Measurements from ENCODE around the gene TMEM273. TPM values are rescaled to one million over a fixed set of nuclear protein-coding genes. Genes with fewer than 3 reads are reported as not detected.

The TMEM273 gene
- total RNA-seq, 4 donors from 2014 or later, result 2.7 to 16.2 (median 10.2) TPM

GRCh38 chr10:49228677-49229076, 40.5 kb upstream of the TMEM273 start:
- H3K4me1 ChIP-seq, result no peaks in the 10 kb centered on the region

DNA sequence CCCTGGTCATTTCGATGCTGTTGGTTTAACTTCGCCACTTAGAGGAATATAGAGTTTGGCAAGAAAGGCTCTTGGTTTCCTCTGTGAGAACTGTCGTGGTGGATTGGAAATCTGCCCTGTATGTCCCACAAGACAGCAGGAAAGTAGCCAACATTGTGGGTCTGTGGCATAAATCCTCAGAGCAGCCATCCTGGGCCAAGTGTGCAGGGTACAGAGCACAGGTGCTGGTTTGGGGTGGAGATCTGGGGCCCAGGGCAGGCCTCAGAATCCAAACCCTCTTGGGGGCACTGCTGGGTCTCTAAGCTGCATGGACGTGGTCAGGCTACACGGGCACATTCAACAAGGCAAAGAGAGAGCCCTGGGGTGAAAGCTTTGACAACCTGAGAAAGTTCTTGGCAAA, 39.2 kb upstream of the TMEM273 start:
- TF ChIP-seq, protein P1, sequence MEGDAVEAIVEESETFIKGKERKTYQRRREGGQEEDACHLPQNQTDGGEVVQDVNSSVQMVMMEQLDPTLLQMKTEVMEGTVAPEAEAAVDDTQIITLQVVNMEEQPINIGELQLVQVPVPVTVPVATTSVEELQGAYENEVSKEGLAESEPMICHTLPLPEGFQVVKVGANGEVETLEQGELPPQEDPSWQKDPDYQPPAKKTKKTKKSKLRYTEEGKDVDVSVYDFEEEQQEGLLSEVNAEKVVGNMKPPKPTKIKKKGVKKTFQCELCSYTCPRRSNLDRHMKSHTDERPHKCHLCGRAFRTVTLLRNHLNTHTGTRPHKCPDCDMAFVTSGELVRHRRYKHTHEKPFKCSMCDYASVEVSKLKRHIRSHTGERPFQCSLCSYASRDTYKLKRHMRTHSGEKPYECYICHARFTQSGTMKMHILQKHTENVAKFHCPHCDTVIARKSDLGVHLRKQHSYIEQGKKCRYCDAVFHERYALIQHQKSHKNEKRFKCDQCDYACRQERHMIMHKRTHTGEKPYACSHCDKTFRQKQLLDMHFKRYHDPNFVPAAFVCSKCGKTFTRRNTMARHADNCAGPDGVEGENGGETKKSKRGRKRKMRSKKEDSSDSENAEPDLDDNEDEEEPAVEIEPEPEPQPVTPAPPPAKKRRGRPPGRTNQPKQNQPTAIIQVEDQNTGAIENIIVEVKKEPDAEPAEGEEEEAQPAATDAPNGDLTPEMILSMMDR (IDR thresholded peaks at IDR 0.05), result no peak
- no peak for TF ChIP-seq POLR2A (IDR thresholded peaks at IDR 0.05)

More at GRCh38 chr10:49228677-49229076, 40.5 kb upstream of the TMEM273 start:
- Histone ChIP-seq H3K4me3 (no peak overlapping the region), H3K27me3 (no peaks in the 10 kb centered on the region), H3K36me3 (no peaks in the 10 kb centered on the region), H3K9me3 (no peaks in the 10 kb centered on the region), H3K27ac (no peak overlapping the region)
- DNase-seq, result no peak
- no peak for TF ChIP-seq POLR2A (IDR thresholded peaks at IDR 0.05)
- TF ChIP-seq, protein P1 (IDR thresholded peaks at IDR 0.05), result no peak

GRCh38 chr10:49226594-49226993, 38.4 kb upstream of the TMEM273 start:
- H3K4me3 ChIP-seq, result no peak overlapping the region
- H3K4me1 ChIP-seq, result no peaks in the 10 kb centered on the region
- H3K9me3 ChIP-seq, result no peaks in the 10 kb centered on the region
- no peak for DNase-seq
- H3K36me3 ChIP-seq, result no peaks in the 10 kb centered on the region
- H3K27ac ChIP-seq, result no peak overlapping the region
- H3K27me3 ChIP-seq, result no peaks in the 10 kb centered on the region
- TF ChIP-seq, protein P1 (IDR thresholded peaks at IDR 0.05), result no peak
- no peak for TF ChIP-seq POLR2A (IDR thresholded peaks at IDR 0.05)

More for the DNA sequence above, 39.2 kb upstream of the TMEM273 start:
- Histone ChIP-seq H3K4me1 (no peaks in the 10 kb centered on the region), H3K9me3 (no peaks in the 10 kb centered on the region), H3K36me3 (no peaks in the 10 kb centered on the region), H3K4me3 (no peak overlapping the region), H3K27ac (no peak overlapping the region), H3K27me3 (no peaks in the 10 kb centered on the region)
- no peak for DNase-seq

DNA sequence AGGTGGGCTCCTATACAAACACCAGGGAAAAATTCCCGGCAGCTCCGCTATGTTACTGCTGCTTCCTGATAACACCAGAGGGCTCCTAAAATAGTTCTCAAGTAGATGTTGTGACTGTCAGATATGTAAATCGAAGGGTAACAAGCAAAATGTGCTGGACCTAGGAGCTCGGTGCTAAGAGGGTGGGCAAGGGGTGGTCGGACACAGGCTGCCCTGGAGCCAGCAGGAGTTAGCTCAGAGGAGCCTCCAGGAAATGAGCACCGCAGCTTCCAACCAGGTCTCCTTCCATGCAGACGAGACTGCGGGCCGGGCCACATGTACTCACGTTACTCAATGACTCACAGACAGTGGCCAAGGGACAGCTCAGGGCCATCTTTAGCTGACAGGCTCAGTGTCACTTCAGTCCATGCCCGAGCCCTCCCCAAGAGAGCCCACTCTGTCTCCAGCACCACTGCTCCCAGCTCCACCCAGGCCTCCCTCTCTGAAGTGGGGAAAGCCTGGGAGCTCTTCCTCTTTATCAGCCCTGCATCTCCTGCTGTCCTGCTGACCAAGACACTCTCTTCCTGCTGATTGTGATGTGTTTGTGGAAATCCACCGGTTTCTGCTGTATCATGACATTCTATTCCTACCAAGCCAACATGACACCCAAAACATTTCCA, 37.2 kb upstream of the TMEM273 start:
- TF ChIP-seq, protein P1 (IDR thresholded peaks at IDR 0.05), result no peak
- no peak for TF ChIP-seq POLR2A (IDR thresholded peaks at IDR 0.05)
- DNase-seq, result no peak
- Histone ChIP-seq H3K9me3 (no peaks in the 10 kb centered on the region), H3K27ac (no peak overlapping the region), H3K27me3 (no peaks in the 10 kb centered on the region), H3K4me3 (no peak overlapping the region), H3K4me1 (no peaks in the 10 kb centered on the region), H3K36me3 (no peaks in the 10 kb centered on the region)

DNA sequence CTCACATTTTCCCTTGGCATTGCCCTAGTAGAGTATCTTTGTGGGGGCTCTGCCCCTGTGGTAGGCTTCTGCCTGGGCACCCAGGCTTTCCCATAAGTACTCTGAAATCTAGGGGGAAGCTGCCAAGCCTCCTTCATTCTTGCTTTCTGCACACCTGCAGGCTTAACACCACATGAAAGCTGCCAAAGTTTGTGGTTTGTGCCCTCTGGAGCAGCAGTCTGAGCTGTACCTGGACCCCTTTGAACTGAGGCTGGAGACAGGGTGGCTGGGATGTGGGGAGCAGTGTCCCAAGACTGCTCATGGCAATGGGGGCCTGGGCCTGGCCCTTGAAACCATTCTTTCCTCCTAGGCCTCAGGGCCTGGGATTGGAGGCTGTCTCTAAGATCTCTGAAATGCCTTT, 35.0 kb upstream of the TMEM273 start:
- Histone ChIP-seq H3K27me3 (no peaks in the 10 kb centered on the region), H3K9me3 (no peaks in the 10 kb centered on the region), H3K4me1 (no peaks in the 10 kb centered on the region), H3K36me3 (no peaks in the 10 kb centered on the region), H3K27ac (no peak overlapping the region), H3K4me3 (no peak overlapping the region)
- DNase-seq, result no peak
- TF ChIP-seq POLR2A (IDR thresholded peaks at IDR 0.05), result no peak
- TF ChIP-seq, protein P1 (IDR thresholded peaks at IDR 0.05), result no peak
